Measurements from ENCODE around the gene MCAM. TPM values are rescaled to one million over a fixed set of nuclear protein-coding genes. Genes with fewer than 3 reads are reported as not detected.

The MCAM gene
- polyA plus RNA-seq, 3 donors: not detected

DNA sequence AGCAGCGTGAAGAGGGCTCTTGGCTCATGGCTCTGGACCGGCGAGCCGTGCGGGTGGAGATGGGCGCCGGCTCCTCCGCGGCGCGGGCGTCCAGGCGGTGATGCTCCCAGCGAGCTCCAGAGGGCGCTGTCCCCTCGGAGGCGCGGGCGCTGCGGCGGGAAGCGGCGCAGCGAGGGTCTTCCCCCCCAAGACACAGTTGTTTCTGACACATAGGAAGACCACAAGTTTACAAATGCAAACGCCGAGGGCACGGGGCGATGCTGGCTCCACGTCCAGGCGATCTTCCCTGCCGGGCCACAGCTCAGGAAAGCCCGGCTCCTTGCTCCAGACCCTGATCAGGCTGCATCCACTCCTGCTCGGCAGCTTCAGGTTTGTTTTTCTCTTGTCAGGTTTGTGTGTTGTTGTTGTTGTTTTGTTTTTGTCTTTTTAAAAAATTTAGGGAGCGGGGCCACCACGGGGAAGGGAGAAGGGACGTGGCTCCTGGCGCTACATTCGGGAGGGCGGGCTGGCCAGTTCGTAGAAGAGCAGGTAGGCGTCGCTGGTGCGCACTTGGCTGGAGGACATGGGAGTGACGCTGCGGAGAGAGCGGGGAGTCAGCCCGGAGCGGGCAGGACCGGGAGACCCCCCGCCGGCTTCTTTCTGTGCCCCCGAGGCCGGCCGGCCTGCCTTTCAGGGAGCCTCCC, 39.6 kb upstream of the MCAM start:
- 0% methylated on average over 43 of the region's 54 CpGs for WGBS (ENCODE audit: insufficient coverage)
- H3K9me3 Mint-ChIP-seq: peaks cover 0 to 2% (median 0%) of the 10 kb centered on the region in 7 donors
- H3K4me1 ChIP-seq (ENCODE audit: control insufficient read depth in 1 of 2, insufficient read depth in 2 of 2, low read length in 2 of 2): peaks cover 0 to 7% of the 10 kb centered on the region in 2 donors
- H3K27ac ChIP-seq (ENCODE audit: low read depth in 1 of 2, low read length in 2 of 2): no peak overlapping the region
- H3K4me3 ChIP-seq (replicated peaks in 1 of 3; ENCODE audit: low read depth in 2 of 3, low read length in 3 of 3): peak overlapping the region; percentile 44 to 81 (median 44)
- no peaks in the 10 kb centered on the region for H3K9me3 ChIP-seq (replicated peaks in 1 of 2; ENCODE audit: control insufficient read depth in 1 of 2, insufficient read depth in 1 of 2, low read length in 2 of 2)
- H3K9ac ChIP-seq (ENCODE audit: insufficient read depth, low read length, poor library complexity, severe bottlenecking): peak overlapping the region; percentile 55
- no peaks in the 10 kb centered on the region for H4K20me1 ChIP-seq (ENCODE audit: insufficient read depth, low read length)
- H3K4me1 Mint-ChIP-seq: peaks cover 11% of the 10 kb centered on the region
- peak overlapping the region in 3 of 7 donors; percentile 27 to 84 (median 63) for H3K27ac Mint-ChIP-seq
- TF ChIP-seq, protein P1, sequence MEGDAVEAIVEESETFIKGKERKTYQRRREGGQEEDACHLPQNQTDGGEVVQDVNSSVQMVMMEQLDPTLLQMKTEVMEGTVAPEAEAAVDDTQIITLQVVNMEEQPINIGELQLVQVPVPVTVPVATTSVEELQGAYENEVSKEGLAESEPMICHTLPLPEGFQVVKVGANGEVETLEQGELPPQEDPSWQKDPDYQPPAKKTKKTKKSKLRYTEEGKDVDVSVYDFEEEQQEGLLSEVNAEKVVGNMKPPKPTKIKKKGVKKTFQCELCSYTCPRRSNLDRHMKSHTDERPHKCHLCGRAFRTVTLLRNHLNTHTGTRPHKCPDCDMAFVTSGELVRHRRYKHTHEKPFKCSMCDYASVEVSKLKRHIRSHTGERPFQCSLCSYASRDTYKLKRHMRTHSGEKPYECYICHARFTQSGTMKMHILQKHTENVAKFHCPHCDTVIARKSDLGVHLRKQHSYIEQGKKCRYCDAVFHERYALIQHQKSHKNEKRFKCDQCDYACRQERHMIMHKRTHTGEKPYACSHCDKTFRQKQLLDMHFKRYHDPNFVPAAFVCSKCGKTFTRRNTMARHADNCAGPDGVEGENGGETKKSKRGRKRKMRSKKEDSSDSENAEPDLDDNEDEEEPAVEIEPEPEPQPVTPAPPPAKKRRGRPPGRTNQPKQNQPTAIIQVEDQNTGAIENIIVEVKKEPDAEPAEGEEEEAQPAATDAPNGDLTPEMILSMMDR (IDR thresholded peaks at IDR 0.05): peak; percentile 100
- peaks cover 8 to 22% of the 10 kb centered on the region in 2 donors for H3K27me3 ChIP-seq (ENCODE audit: control insufficient read depth in 2 of 2, insufficient read depth in 2 of 2, low read length in 2 of 2)
- no peaks in the 10 kb centered on the region for H3K79me2 ChIP-seq (ENCODE audit: insufficient read depth, low read length)
- peaks cover 29 to 50% (median 30%) of the 10 kb centered on the region in 3 donors for H3K27me3 Mint-ChIP-seq (ENCODE audit: low read depth in 3 of 3)
- H3K36me3 Mint-ChIP-seq: no peaks in the 10 kb centered on the region
- peak overlapping the region; percentile 85 to 98 for H3K4me3 Mint-ChIP-seq
- DNase-seq: peak; percentile 68 to 75 (median 71)
- no peaks in the 10 kb centered on the region for H3K36me3 ChIP-seq (replicated peaks in 1 of 2; ENCODE audit: control insufficient read depth in 1 of 2, insufficient read depth in 2 of 2, low read length in 2 of 2)
- peak overlapping the region; percentile 99 for H3K4me2 ChIP-seq (replicated peaks; ENCODE audit: extremely low read depth, low read length, poor library complexity, severe bottlenecking)
- H2AFZ ChIP-seq (ENCODE audit: insufficient read depth, low read depth, low read length, poor library complexity, severe bottlenecking): peak overlapping the region; percentile 95
- intact Hi-C loops (cut with micrococcal nuclease): loop anchor here (2.0 kb wide), 2 partner anchors 116 to 118 kb away; no protein-coding TSS in a partner anchor

DNA sequence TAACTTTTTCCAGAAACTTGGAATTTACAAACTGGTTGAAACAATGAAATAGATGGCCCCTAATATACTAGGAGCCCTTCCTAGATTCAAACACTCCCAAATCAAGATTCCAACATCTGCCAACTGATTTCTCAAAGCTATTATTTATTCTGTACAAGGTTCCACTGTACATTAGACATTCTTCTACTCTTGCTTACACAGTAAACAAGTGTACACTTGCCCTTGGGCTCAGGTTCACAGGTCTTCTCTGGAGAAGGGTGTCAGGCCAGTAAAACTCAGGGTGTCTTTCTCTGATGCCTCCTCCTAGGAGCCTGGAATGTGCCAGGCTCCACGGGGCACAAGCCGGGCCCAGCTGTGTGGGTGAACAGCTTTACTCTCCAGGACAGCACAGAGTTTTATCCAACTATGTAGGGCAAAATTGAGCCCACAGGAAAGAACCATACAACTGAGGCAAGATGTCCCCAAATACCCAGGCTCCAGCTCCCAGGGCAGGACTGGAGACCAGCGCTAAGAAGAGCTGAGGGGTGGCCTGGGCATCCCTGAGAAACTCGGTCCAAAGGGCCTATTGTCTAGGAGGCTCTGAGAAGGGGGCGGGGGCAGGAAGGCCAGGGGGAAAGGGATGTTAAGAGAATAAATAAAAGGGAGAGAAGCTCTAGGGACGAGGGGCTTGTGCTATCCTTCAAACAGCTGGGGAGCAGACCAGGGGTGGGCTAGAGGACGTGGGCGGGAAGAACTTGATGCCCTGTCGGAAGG, 38.3 kb upstream of the MCAM start:
- H2AFZ ChIP-seq (ENCODE audit: insufficient read depth, low read depth, low read length, poor library complexity, severe bottlenecking): no peak overlapping the region
- no peak overlapping the region for H3K9ac ChIP-seq (ENCODE audit: insufficient read depth, low read length, poor library complexity, severe bottlenecking)
- Mint-ChIP-seq H3K4me1 (peaks cover 11% of the 10 kb centered on the region), H3K4me3 (peak overlapping the region in 1 of 2 donors; percentile 76), H3K36me3 (no peaks in the 10 kb centered on the region), H3K27ac (no peak overlapping the region), H3K9me3 (peaks cover 0 to 2% (median 0%) of the 10 kb centered on the region in 7 donors), H3K27me3 (ENCODE audit: low read depth in 3 of 3) (peaks cover 29 to 53% (median 30%) of the 10 kb centered on the region in 3 donors)
- H3K9me3 ChIP-seq (replicated peaks in 1 of 2; ENCODE audit: control insufficient read depth in 1 of 2, insufficient read depth in 1 of 2, low read length in 2 of 2): no peaks in the 10 kb centered on the region
- no peak for DNase-seq
- WGBS (ENCODE audit: insufficient coverage): 80% methylated on average over 5 of the region's 9 CpGs
- H3K36me3 ChIP-seq (replicated peaks in 1 of 2; ENCODE audit: control insufficient read depth in 1 of 2, insufficient read depth in 2 of 2, low read length in 2 of 2): no peaks in the 10 kb centered on the region
- no peaks in the 10 kb centered on the region for H3K79me2 ChIP-seq (ENCODE audit: insufficient read depth, low read length)
- H3K4me1 ChIP-seq (ENCODE audit: control insufficient read depth in 1 of 2, insufficient read depth in 2 of 2, low read length in 2 of 2): peaks cover 0 to 7% of the 10 kb centered on the region in 2 donors
- peaks cover 8 to 29% of the 10 kb centered on the region in 2 donors for H3K27me3 ChIP-seq (ENCODE audit: control insufficient read depth in 2 of 2, insufficient read depth in 2 of 2, low read length in 2 of 2)
- no peak overlapping the region for H3K4me3 ChIP-seq (replicated peaks in 1 of 3; ENCODE audit: low read depth in 2 of 3, low read length in 3 of 3)
- intact Hi-C loops (cut with micrococcal nuclease): no loop called here
- TF ChIP-seq, protein P1 (IDR thresholded peaks at IDR 0.05): no peak
- no peaks in the 10 kb centered on the region for H4K20me1 ChIP-seq (ENCODE audit: insufficient read depth, low read length)
- no peak overlapping the region for H3K27ac ChIP-seq (ENCODE audit: low read depth in 1 of 2, low read length in 2 of 2)
- H3K4me2 ChIP-seq (replicated peaks; ENCODE audit: extremely low read depth, low read length, poor library complexity, severe bottlenecking): no peak overlapping the region

All from CD14-positive monocyte (primary cell).